Fibroblast of lung (primary cell): ENCODE measurements around the gene NBPF1.
"Not testable (repeated sequence)": the region's sequence is repeated elsewhere in the genome, so short reads cannot be mapped to it uniquely, and the experiment has no call there.

Experiments used
- EZH2 ChIP-seq: IDR thresholded peaks from 2 replicates; pipeline ENCODE4 v1.5.1; 2012; ENCODE audit warnings: low read length, control low read depth, mild to moderate bottlenecking; ENCODE audit errors: missing control alignments
- TF ChIP-seq, protein P1 (sequence below), 2 donors: IDR thresholded peaks in 1 of 2; conservative IDR thresholded peaks in 1 of 2; 1 replicate in 1 of 2; 2 replicates in 1 of 2; pipeline ENCODE4 v1.5.1; 2011 to 2012; ENCODE audit warnings: low read length in 2 of 2, control low read depth in 1 of 2, inconsistent platforms in 1 of 2, low read depth in 1 of 2, mild to moderate bottlenecking in 1 of 2

DNA sequence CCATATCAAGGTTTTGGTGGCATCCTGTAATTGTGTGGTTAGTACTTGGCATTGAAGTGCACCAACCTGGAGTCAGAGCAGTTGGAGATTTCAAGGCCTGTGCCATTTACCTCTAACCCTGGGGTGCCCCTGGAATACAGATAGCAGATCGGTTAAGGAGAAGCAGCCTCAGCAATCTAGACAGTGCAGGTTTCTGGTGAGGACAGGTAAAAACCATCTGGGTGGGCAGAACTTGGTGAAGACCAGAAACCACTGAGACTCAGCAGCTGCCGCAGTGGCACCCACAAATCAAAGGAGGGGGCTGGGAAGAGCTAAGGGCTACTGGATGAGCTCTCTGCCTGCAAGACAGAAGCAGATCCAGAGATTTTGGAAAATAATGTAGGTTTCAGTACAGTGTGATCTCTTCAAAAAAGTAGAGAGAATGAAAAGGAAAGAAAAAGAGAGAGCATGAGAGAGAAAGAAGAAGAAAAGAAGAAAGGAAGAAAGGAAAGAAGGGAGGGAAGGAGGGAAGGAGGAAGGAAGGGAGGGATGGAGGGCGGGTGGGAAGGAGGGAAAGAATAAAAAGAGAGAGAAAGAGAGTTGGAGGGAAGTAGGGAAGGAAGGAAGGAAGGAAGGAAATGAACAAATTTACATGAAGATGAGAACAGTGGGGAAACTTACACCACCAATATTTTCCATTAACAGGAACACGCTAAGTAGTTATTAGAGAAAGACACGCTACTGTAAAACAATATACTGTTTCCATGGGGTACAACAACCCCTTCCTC, 6.5 kb downstream of the NBPF1 start:
- TF ChIP-seq, protein P1, sequence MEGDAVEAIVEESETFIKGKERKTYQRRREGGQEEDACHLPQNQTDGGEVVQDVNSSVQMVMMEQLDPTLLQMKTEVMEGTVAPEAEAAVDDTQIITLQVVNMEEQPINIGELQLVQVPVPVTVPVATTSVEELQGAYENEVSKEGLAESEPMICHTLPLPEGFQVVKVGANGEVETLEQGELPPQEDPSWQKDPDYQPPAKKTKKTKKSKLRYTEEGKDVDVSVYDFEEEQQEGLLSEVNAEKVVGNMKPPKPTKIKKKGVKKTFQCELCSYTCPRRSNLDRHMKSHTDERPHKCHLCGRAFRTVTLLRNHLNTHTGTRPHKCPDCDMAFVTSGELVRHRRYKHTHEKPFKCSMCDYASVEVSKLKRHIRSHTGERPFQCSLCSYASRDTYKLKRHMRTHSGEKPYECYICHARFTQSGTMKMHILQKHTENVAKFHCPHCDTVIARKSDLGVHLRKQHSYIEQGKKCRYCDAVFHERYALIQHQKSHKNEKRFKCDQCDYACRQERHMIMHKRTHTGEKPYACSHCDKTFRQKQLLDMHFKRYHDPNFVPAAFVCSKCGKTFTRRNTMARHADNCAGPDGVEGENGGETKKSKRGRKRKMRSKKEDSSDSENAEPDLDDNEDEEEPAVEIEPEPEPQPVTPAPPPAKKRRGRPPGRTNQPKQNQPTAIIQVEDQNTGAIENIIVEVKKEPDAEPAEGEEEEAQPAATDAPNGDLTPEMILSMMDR (conservative IDR thresholded peaks at IDR 0.05 in 1 of 2, IDR thresholded peaks at IDR 0.05 in 1 of 2; ENCODE audit: low read depth in 1 of 2, low read length in 2 of 2): not testable (repeated sequence)
- not testable (repeated sequence) for TF ChIP-seq EZH2
